Breast epithelium (tissue), 3 donors: ENCODE data around the gene ETV2.

Experiments
- CTCF ChIP-seq, 3 donors: fragments of 450-650 bp; IDR thresholded peaks; one replicate each; pipeline ENCODE4 v1.5.1; 2016 to 2017; ENCODE audit warnings: antibody characterized with exemption in 3 of 3, mild to moderate bottlenecking in 3 of 3, moderate library complexity in 3 of 3
- POLR2A ChIP-seq: fragments of 450-650 bp; IDR thresholded peaks from one replicate; pipeline ENCODE4 v1.6.1; 2016; ENCODE audit warnings: antibody characterized with exemption, mild to moderate bottlenecking, moderate library complexity

- TF ChIP-seq CTCF (IDR thresholded peaks at IDR 0.05) (no peak), POLR2A (no peak)
Observed at GRCh38 chr19:35669566-35669965, 28.0 kb downstream of the ETV2 start.
